HG03558 (cell line): ENCODE data around the gene PDGFD.

Source experiments
- ATAC-seq: cut with Tn5 transposase; IDR thresholded peaks from one replicate; pipeline ENCODE4 v1.9.1; 2021; ENCODE audit warnings: moderate number of reproducible peaks; ENCODE audit not compliant: unreplicated experiment; ENCODE audit errors: extremely low read depth

PDGFD gene

DNA sequence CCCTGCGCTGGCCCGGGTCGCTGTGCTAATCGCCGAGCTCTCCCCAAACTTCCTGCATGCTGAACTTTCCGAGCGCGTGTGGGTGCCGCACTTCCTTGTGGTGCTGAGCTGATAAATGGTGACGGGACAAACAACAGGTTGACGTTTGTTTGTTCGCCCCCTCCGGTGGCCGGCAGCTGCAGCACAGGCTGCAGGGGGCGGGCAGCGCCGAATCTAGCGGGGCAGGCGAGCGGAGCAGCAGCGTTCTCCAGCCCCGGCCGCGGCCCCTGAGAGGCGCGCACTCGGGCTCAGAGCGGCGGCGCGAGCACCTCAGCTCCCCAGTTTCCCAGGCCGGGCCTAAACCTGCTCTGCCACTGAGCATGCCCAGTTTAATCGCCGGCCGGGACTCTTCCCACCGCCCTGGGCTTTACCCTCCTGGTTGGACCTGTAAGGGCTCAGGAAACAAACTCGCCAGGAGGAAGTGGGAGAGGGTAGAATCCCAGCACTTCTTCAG lies at the start of gene PDGFD:
Gene PDGFD (minus strand): TSS at position 120 of the 493 bp plus-strand sequence.
- peak; percentile 88 for ATAC-seq

DNA sequence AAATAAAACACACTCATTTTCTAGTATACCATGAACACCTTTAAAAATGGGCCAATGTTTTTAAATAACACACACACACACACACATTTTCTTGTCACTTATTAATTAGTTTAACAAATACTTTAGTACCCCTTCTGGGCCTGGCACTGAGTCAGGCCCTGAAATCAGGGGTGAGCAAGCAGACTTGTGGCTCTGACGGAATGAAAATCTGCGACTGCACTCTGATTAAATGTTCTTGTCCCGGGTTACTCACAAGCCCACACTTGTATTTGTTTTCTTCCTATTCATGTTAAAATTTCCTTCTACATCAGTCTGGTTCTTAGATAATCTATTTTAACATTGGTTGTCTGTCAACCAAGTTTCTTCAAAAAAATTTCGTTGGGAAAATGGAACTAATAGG lies 43.0 kb upstream of the PDGFD start:
- no peak for ATAC-seq

DNA sequence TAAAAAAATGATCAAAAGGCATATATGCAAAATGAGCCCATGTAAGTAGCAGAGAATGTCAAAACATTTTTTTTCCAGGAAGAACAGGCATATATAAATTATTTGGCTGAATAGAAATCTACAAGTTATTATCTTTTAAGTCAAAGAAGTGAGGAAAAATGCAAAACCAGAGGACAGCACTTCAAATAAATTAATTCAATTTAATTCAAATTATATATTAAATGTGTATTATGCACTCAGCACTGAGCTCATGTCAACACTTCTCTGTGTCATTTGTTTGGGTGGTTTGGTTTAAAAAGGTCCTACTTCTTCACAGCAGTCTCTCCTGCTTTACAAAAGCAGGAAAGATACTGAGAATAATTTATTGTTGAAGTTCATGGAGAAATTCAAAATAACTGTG lies 41.9 kb upstream of the PDGFD start:
- ATAC-seq = no peak

DNA sequence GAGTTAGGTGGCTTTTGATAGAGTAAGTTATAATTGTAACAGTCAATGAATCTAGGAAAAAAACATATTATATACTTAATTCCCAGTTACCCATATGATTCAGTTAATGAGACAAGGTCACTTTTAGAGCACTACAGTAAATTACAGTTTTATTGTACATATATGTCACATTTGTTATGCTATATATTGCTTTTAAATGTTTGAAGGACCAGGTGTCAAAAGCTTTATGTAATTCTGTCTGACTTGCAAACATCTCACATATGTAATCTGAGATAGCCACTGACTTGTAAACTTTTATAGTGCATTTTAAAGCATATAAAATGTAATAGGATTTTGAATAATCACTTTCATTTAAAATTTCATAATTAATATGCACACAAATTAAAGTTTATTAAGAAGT lies 36.7 kb upstream of the PDGFD start:
- no peak for ATAC-seq

GRCh38 chr11:104199053-104199452 lies 35.1 kb upstream of the PDGFD start:
- ATAC-seq = no peak

DNA sequence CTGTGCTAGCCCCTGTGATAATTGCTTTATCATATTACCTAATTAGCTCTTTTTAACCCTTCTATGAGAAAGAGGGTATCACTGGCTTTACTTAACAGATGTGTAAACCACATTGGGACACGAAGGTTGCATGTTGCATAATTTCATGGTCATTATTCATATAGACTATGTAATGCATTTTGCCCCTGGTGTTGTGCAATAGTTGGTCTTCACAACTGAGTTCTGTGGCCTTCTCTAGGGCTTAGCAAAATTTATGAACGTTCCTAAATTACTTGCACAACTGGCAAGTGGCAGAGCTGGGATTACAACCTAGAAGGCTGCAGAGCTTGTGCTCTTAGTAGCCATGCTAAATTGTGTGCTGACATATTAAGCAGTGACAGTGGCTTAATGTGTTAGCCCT lies 34.6 kb upstream of the PDGFD start:
- no peak for ATAC-seq

DNA sequence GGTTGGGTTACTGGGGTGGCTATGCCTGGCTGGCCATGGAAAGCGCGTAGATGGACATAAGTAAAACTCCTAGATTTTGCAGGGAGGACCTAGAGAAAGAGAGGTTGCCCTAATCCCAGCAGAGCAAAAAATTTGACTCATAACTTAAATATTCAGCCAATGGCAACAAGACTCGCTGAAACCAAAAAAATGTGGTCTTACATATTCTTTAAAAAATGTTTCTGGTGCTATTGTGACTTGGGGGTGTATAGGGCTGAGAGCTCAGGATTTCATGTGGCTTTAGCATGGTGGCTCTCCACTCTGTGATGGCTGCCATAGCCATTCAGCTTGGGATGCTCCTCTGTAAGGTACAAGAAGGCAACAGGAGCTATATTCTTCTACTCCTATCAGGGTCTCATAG lies 27.2 kb upstream of the PDGFD start:
- ATAC-seq = no peak

GRCh38 chr11:104183593-104183992 lies 19.6 kb upstream of the PDGFD start:
- no peak for ATAC-seq

GRCh38 chr11:104175769-104176168 lies 11.8 kb upstream of the PDGFD start:
- no peak for ATAC-seq

DNA sequence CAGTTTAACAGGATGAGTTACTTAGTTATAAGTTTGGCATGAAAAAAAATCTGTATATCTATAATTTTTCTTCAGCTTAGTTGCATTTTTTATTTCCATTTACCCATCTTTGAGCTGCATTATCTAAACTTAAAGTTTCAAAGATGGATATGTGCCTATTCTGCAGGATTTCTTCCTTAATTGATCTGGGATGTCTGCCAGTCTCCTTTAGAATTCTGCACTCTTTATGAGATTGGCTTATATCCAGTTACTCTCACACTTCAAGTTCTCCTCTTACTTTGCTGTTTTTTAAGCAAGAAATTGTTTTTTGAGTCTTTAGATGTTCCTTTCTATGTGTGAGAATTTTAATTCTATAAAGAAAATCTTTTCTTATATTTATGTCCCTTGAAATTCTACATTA lies 5.1 kb upstream of the PDGFD start:
- no peak for ATAC-seq

- ATAC-seq = no peak
Measured at GRCh38 chr11:104165014-104165413, 1.1 kb upstream of the PDGFD start.

DNA sequence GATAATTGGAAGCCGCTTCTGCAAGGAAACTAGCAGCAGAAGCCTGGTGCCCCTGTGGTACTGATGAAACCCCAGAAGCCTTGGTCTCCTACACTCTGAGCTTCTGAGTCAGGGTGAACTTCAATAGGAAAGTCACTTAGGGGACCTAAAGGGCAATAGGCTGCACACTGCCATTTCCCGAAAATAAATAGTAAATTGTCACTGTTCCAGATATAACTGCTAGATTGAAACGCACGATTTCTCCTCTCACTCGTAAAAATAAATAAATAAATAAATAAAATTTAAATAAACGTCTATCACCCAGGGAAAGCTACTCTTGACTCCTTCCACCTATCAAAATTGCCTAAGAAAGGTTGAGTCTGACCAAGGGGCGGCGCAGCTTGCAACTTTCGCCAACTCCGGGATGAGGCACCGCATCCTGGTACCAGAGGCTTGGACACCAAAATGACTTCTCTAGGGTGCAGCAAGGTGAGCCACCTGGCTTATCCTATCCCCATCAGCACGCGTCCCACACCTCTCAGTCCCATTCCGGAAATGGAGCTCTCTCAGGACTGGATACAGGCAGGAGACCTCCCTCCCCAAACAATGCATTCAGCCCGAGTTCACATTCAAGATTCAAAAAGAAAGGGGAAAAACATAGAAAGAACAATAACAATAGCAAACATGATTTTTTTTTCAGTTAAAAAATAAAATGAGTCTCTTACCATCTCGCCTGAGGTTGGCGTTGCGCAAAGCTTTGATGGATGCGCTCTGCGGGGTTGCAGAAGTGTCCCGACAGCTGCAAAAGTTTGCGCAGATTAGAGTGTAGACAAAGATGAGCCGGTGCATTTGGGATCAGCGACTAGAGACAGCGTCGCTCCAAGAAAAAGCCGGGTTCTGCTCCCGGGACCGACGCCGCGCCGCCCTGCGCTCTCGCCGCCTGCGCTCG lies 583 bp downstream of the PDGFD start:
- no peak for ATAC-seq

DNA sequence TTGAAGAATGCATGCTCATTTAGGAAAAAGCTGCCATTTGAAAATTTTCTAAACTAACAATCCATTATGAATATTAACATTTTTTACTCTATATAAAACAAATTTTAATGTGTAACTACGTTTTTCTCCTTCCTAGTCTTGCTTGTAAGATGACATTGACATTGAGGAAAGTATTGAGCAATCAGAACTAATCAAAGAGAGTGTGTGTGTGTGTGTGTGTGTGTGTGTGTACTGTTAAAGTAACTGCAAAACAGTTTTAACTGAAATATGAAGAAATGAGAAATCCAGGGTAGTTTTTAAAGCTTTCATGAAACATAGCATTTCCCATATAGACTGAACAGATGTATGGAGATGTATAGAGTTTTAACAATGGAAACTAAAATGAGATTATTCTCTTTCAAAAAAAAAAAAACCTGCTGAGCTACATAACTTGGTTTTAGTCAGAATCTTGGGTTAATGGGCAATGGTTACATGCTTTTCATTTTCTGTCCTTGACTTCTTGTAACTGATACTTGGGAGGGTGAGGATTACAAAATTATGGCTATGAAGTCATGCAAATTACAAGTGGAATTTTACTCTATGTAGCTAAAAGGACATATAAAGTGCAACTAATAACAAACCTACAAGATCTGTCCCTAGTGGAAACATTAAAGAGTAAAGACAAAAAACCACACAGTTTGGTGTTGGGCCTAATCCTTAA lies 2.0 kb downstream of the PDGFD start:
- no peak for ATAC-seq

DNA sequence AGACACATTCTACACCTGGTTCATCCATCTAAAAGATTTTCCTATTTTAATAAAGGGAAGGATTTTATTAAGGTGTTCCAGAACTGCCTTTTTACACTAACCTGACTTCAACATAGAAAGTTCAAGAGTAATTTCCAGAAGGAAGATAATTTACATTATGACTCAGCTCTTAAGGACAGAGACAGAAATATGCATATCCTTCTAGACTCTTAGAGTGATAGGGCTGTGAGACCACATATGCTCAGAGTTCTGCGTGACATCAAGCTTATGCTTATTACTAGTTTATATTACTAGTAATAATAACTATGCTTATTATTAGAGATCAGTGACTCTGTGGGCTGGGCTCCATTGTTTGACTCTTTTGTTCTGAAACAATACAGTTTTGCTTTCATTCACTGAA lies 4.6 kb downstream of the PDGFD start:
- ATAC-seq = no peak

DNA sequence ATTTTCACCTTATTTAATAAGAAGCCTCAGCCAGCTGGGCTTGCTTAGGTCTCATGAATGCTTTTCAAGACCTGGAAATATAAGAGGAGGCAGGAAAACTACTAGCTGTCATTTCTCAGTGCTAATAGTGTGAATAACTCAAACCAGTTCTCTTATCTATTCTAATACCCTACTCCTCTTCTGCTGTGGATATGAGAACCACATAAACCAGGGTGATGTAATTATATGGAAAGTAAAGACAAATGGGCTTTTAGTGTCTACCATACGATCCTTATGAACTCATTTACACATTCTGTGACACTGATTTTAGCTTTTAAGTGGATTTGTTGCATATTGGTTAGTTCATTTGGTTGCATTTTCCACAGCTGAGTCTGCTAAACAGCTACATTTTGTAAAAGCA lies 8.6 kb downstream of the PDGFD start:
- ATAC-seq = no peak

DNA sequence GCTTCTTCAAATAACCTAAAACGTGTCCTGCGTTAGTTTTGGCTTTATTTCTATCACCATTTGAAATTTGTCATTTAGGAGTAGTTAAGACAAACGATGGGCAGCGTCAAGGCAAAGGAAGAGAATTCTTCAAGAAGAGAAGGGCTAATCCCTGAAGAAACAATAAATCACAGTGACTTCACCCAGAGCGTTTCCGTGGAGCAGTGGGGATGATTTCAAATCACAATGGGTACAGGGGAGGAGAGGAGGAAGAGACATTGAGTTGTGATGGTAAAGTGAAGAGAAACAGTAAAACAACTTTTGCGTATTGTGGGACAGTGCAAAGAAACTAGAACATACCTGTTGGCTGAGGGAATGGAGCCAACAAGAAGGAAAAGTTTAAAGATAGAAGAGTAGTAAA lies 9.7 kb downstream of the PDGFD start:
- no peak for ATAC-seq

GRCh38 chr11:104152941-104153505 lies 10.9 kb downstream of the PDGFD start:
- no peak for ATAC-seq

DNA sequence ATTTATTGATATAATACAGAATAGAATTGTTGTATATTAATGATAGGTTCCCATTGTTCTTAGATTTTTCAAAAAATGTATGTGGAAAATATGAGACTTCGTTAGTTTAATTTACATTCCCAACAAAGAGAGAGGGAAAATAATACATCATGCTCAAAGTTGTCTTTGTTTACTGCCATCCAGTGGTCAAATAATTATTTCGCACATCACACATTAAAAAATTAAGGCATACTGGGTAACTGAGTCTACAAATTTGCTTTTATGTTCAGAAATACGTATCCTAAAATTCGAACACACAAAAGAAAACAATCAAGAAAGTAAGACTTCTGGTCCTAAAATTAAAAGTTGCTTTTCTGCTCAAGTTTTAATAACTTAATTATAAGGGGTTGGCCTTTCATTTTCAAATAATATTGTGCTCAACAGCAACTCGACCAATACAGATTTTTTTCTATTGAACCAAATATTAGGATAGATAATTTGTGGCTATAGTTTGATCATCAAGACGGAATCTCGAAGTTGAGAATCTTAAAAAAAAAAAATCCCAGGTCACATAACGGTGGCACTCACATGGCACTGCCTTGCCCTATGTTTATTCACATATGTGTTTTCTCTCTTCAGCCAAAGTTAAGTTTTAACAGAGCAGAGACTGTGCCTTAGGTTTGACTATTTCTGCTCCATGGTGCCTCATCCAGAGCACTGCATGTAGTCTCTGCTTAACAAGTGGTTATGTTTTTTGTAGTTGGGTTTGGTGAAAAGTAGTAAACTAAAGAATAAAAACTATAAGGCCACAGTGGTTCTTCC lies 12.3 kb downstream of the PDGFD start:
- no peak for ATAC-seq

- no peak for ATAC-seq
Measured at GRCh38 chr11:104148706-104149105, 15.2 kb downstream of the PDGFD start.

GRCh38 chr11:104148074-104148473 lies 15.9 kb downstream of the PDGFD start:
- no peak for ATAC-seq
